ENCODE results near the gene MRM3. TPM values are rescaled to one million over a fixed set of nuclear protein-coding genes. Genes with fewer than 3 reads are reported as not detected.

Gene MRM3
- total and polyA plus RNA-seq, 4 donors = 8.5 to 17.5 (median 15.4) TPM

GRCh38 chr17:795721-796120 is 13.6 kb downstream of the MRM3 start:
- 85% methylated on average over 9 of the region's 9 CpGs for WGBS
- no peak overlapping the region for H3K27ac ChIP-seq (ENCODE audit: low read depth in 1 of 2, low read length in 2 of 2)
- DNase-seq (ENCODE audit: low spot score) = no peak

More at GRCh38 chr17:795721-796120, 13.6 kb downstream of the MRM3 start:
- no peaks in the 10 kb centered on the region for H3K9me3 ChIP-seq (ENCODE audit: control insufficient read depth in 4 of 4, low read length in 3 of 4)
- H3K4me3 ChIP-seq (ENCODE audit: low read depth in 1 of 3, low read length in 3 of 3) = no peak overlapping the region
- TF ChIP-seq TAF1 (conservative IDR thresholded peaks at IDR 0.05) (no peak), FOXA1 (IDR thresholded peaks at IDR 0.05) (no peak), HNF4G (IDR thresholded peaks at IDR 0.05) (no peak), ATF3 (IDR thresholded peaks at IDR 0.05) (no peak), GABPA (IDR thresholded peaks at IDR 0.05 in 1 of 2, conservative IDR thresholded peaks at IDR 0.05 in 1 of 2) (no peak), JUND (IDR thresholded peaks at IDR 0.05) (no peak), YY1 (IDR thresholded peaks at IDR 0.05) (no peak), HNF4A (conservative IDR thresholded peaks at IDR 0.05) (no peak), MAX (IDR thresholded peaks at IDR 0.05) (no peak), RAD21 (IDR thresholded peaks at IDR 0.05) (no peak), CTCF (IDR thresholded peaks at IDR 0.05; ENCODE audit: low read depth, low read length, missing input control) (no peak), NR2F2 (IDR thresholded peaks at IDR 0.05) (no peak), FOXA2 (IDR thresholded peaks at IDR 0.05) (no peak), RXRA (IDR thresholded peaks at IDR 0.05) (no peak), ZBTB33 (IDR thresholded peaks at IDR 0.05) (no peak), EGR1 (IDR thresholded peaks at IDR 0.05; ENCODE audit: low read depth in 2 of 2) (no peak), REST (IDR thresholded peaks at IDR 0.05) (no peak), SP1 (IDR thresholded peaks at IDR 0.05) (no peak)
- peaks cover 0 to 7% (median 3%) of the 10 kb centered on the region in 4 donors for H3K4me1 ChIP-seq (ENCODE audit: control insufficient read depth in 4 of 4, insufficient read depth in 4 of 4, low read length in 3 of 4)
- no peaks in the 10 kb centered on the region for H3K27me3 ChIP-seq (ENCODE audit: control insufficient read depth in 4 of 4, insufficient read depth in 4 of 4, low read length in 3 of 4)
- no peak overlapping the region for H3K9ac ChIP-seq (ENCODE audit: low read depth in 1 of 2, low read length in 2 of 2)
- H3K36me3 ChIP-seq (ENCODE audit: control insufficient read depth in 4 of 4, insufficient read depth in 3 of 4, low read depth in 1 of 4, low read length in 3 of 4) = peaks cover 0 to 11% (median 10%) of the 10 kb centered on the region in 4 donors

All from liver (tissue), 9 donors.